ENCODE measurements around the gene WDR27.

The WDR27 gene

GRCh38 chr6:169653691-169654090, 48.1 kb downstream of the WDR27 start:
- TF ChIP-seq USF1 (IDR thresholded peaks at IDR 0.05) (no peak), EGR1 (IDR thresholded peaks at IDR 0.05) (no peak), FOXM1 (IDR thresholded peaks at IDR 0.05; ENCODE audit: borderline replicate concordance, low read depth) (no peak), EP300 (IDR thresholded peaks at IDR 0.05; ENCODE audit: borderline replicate concordance) (no peak), NFIC (IDR thresholded peaks at IDR 0.05) (no peak), TCF12 (IDR thresholded peaks at IDR 0.05; ENCODE audit: low read depth) (no peak), YY1 (IDR thresholded peaks at IDR 0.05; ENCODE audit: low read depth) (no peak), ZBTB7A (IDR thresholded peaks at IDR 0.05; ENCODE audit: low read depth) (no peak), TEAD4 (IDR thresholded peaks at IDR 0.05) (no peak)

- TF ChIP-seq EP300 (IDR thresholded peaks at IDR 0.05; ENCODE audit: borderline replicate concordance), result no peak
- TF ChIP-seq TCF12 (IDR thresholded peaks at IDR 0.05; ENCODE audit: low read depth), result no peak
- no peak for TF ChIP-seq NFIC (IDR thresholded peaks at IDR 0.05)
- TF ChIP-seq RAD21 (IDR thresholded peaks at IDR 0.05; ENCODE audit: low read depth), result no peak
- no peak for TF ChIP-seq CEBPB (IDR thresholded peaks at IDR 0.05)
- no peak for TF ChIP-seq FOXM1 (IDR thresholded peaks at IDR 0.05; ENCODE audit: borderline replicate concordance, low read depth)
- TF ChIP-seq ZBTB7A (IDR thresholded peaks at IDR 0.05; ENCODE audit: low read depth), result no peak
Observed at GRCh38 chr6:169652896-169653295, 48.9 kb downstream of the WDR27 start.

GRCh38 chr6:169651498-169651897, 50.3 kb downstream of the WDR27 start:
- TF ChIP-seq TAF1 (IDR thresholded peaks at IDR 0.05; ENCODE audit: low read depth) (no peak), REST (IDR thresholded peaks at IDR 0.05; ENCODE audit: low read depth) (no peak), RAD21 (IDR thresholded peaks at IDR 0.05; ENCODE audit: low read depth) (no peak), YY1 (IDR thresholded peaks at IDR 0.05; ENCODE audit: low read depth) (no peak), CEBPB (IDR thresholded peaks at IDR 0.05) (no peak), NFIC (IDR thresholded peaks at IDR 0.05) (no peak), USF1 (IDR thresholded peaks at IDR 0.05) (no peak), CREB1 (IDR thresholded peaks at IDR 0.05; ENCODE audit: low read depth) (no peak), ZBTB7A (IDR thresholded peaks at IDR 0.05; ENCODE audit: low read depth) (no peak), EGR1 (IDR thresholded peaks at IDR 0.05) (no peak), TCF12 (IDR thresholded peaks at IDR 0.05; ENCODE audit: low read depth) (no peak), MAX (IDR thresholded peaks at IDR 0.05) (no peak), FOXM1 (IDR thresholded peaks at IDR 0.05; ENCODE audit: borderline replicate concordance, low read depth) (no peak), TEAD4 (IDR thresholded peaks at IDR 0.05) (no peak)

GRCh38 chr6:169650959-169651292, 50.9 kb downstream of the WDR27 start:
- TF ChIP-seq TAF1 (IDR thresholded peaks at IDR 0.05; ENCODE audit: low read depth), result no peak
- no peak for TF ChIP-seq CEBPB (IDR thresholded peaks at IDR 0.05)
- no peak for TF ChIP-seq MAX (IDR thresholded peaks at IDR 0.05)
- no peak for TF ChIP-seq FOXM1 (IDR thresholded peaks at IDR 0.05; ENCODE audit: borderline replicate concordance, low read depth)
- no peak for TF ChIP-seq USF1 (IDR thresholded peaks at IDR 0.05)
- no peak for TF ChIP-seq EGR1 (IDR thresholded peaks at IDR 0.05)
- TF ChIP-seq TEAD4 (IDR thresholded peaks at IDR 0.05), result no peak
- no peak for TF ChIP-seq RAD21 (IDR thresholded peaks at IDR 0.05; ENCODE audit: low read depth)
- TF ChIP-seq CREB1 (IDR thresholded peaks at IDR 0.05; ENCODE audit: low read depth), result no peak
- TF ChIP-seq EP300 (IDR thresholded peaks at IDR 0.05; ENCODE audit: borderline replicate concordance), result no peak

GRCh38 chr6:169650241-169650958, 51.4 kb downstream of the WDR27 start:
- no peak for TF ChIP-seq REST (IDR thresholded peaks at IDR 0.05; ENCODE audit: low read depth)
- no peak for TF ChIP-seq TEAD4 (IDR thresholded peaks at IDR 0.05)
- no peak for TF ChIP-seq NFIC (IDR thresholded peaks at IDR 0.05)
- no peak for TF ChIP-seq CEBPB (IDR thresholded peaks at IDR 0.05)
- no peak for TF ChIP-seq YY1 (IDR thresholded peaks at IDR 0.05; ENCODE audit: low read depth)
- TF ChIP-seq TCF12 (IDR thresholded peaks at IDR 0.05; ENCODE audit: low read depth), result no peak
- no peak for TF ChIP-seq EP300 (IDR thresholded peaks at IDR 0.05; ENCODE audit: borderline replicate concordance)
- no peak for TF ChIP-seq RAD21 (IDR thresholded peaks at IDR 0.05; ENCODE audit: low read depth)
- TF ChIP-seq TAF1 (IDR thresholded peaks at IDR 0.05; ENCODE audit: low read depth), result no peak
- no peak for TF ChIP-seq FOXM1 (IDR thresholded peaks at IDR 0.05; ENCODE audit: borderline replicate concordance, low read depth)
- TF ChIP-seq CREB1 (IDR thresholded peaks at IDR 0.05; ENCODE audit: low read depth), result no peak
- no peak for TF ChIP-seq USF1 (IDR thresholded peaks at IDR 0.05)
- no peak for TF ChIP-seq MAX (IDR thresholded peaks at IDR 0.05)
- TF ChIP-seq EGR1 (IDR thresholded peaks at IDR 0.05), result no peak
- TF ChIP-seq ZBTB7A (IDR thresholded peaks at IDR 0.05; ENCODE audit: low read depth), result no peak
